NCI-H2081 treated with DMSO at 0.1 percent for 48 hours (cell line): ENCODE data around the gene CD48.

ENCODE experiments used
- DNase-seq: peaks from one replicate; lab custom pipeline; 2025; lab: John Stamatoyannopoulos, UW

The CD48 gene

DNA sequence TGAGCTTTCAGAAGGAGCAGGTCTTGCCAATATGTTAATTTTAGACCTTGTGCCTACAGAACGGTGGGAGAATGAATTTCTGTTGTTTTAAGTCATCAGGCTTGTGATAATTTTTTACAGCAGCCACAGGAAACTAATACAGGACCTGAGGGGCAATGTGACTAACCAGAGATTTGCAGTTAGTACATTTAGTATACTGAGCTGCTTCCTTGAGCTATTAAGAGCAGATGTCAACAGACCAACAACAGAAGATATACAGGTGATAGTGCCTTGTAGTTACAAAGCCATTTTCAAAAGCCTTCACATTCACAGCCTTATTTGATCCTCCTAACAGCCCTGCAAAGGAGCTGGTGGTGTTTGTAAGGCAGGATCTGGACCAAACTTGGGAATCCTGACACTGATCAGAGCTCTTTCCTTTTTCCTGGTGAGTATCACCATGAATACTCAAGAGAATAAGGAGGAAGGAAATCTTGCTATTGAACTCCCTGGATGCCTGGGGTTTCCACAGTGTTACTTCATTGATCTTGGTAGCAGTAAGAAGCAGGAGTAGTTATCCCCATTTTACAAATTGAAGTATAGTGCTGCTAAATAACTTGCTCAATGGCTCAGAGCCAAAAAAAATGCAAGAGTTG is 60.1 kb downstream of the CD48 start:
- DNase-seq = no peak

GRCh38 chr1:160647329-160647720 is 64.3 kb downstream of the CD48 start:
- no peak for DNase-seq

GRCh38 chr1:160646711-160647328 is 64.8 kb downstream of the CD48 start, which contains the start of gene SLAMF1:
Gene SLAMF1, minus strand, starts transcription at chr1:160647044. Its CDS starts 99 bp downstream, at chr1:160646945.
- no peak for DNase-seq

DNA sequence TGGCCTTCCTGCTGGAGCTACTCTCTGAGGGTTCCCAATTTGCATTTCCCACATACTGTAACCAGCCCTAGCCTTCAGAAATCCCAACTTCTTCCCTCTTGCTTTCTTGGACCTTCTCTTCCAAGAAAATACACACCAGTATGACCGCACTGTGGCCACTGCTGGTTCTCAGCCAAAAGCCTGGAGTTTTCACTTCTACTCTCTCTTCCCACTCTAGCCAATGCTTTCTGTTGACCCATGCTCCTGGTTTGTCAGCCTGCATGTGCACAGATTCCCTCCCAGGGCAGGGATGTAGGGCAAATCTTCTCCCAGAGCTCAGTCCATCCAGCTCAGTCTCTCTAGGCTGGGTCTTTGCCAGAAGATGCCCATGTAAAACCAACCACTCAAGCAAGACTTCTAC is 65.4 kb downstream of the CD48 start:
- DNase-seq = no peak

GRCh38 chr1:160645386-160646130 is 66.1 kb downstream of the CD48 start:
- no peak for DNase-seq

- no peak for DNase-seq
Observed at GRCh38 chr1:160644399-160644798, 67.2 kb downstream of the CD48 start.

DNA sequence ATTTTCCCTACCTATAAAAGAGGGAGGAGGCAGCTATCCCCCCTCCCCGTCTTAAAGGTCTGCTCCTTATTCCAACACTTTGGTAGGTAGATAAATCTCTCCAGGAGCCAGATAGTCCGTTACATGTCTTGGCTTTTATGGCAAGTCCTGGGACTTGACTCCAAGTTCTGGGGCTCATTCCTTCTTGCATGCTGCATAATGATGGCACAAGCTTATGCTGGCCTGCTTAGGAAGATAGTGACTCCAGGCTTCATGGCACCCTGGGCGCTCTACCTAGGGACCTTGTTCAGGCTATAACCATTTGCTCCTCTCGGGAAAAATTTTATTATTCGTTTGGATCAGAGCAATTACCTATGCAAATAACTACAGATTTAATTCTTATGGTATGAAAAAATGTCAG is 68.5 kb downstream of the CD48 start:
- no peak for DNase-seq

GRCh38 chr1:160642281-160642644 is 69.4 kb downstream of the CD48 start:
- no peak for DNase-seq

GRCh38 chr1:160641323-160642280 is 70.0 kb downstream of the CD48 start:
- DNase-seq = no peak

DNA sequence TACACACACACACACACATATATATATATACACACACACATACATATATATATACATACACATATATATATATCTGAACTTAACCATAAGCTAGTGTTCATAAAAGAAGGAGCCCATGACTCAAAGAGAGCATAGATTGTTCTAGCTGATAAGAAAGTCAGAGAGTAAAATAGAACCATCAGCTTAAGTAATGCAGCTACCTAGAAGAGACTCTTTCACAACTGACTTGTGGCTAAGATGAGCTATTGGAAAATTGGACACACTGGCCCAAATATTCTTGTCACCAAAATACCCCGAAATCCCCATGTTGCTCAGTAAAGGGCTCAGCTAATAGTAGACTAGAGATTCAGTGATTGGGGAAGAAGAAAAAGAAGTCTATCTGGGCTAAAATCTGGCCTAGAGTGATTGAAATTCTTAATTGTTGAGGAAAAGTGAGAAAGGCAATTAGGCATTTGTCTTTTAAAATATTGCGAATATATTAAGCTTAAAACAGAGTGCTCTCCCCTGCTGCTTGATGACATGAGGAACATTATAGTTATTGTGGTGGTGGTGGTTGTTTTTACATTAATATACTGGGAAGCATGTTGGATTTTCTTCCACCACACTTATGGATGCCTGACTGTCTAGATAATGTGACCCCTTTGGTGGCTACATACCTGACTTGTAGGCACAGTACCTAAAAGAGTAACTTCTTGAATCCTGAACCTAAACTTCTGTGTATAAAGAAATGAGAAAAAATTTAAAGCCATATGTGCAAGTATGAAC is 71.1 kb downstream of the CD48 start:
- no peak for DNase-seq

- no peak for DNase-seq
Observed at GRCh38 chr1:160639652-160640051, 72.0 kb downstream of the CD48 start.

DNA sequence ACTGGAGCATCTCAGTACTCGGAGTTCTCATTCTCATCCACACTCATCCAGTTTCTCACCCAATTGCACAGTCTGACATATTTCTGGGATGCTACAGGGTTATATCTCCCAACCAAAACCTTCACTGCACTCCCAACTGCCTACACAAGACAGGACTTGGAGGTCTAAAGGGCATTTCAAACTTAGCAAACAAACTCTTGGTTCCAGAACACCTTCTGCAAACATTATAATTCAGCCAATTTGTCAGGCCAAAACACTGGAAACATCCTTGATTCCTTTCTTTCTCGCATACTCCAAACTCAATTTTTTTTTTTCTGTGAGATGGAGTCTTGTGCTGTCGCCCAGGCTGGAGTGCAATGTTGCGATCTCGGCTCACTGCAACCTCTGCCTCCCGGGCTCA is 72.7 kb downstream of the CD48 start:
- no peak for DNase-seq

- DNase-seq = no peak
Observed at GRCh38 chr1:160638540-160638857, 73.1 kb downstream of the CD48 start.

DNA sequence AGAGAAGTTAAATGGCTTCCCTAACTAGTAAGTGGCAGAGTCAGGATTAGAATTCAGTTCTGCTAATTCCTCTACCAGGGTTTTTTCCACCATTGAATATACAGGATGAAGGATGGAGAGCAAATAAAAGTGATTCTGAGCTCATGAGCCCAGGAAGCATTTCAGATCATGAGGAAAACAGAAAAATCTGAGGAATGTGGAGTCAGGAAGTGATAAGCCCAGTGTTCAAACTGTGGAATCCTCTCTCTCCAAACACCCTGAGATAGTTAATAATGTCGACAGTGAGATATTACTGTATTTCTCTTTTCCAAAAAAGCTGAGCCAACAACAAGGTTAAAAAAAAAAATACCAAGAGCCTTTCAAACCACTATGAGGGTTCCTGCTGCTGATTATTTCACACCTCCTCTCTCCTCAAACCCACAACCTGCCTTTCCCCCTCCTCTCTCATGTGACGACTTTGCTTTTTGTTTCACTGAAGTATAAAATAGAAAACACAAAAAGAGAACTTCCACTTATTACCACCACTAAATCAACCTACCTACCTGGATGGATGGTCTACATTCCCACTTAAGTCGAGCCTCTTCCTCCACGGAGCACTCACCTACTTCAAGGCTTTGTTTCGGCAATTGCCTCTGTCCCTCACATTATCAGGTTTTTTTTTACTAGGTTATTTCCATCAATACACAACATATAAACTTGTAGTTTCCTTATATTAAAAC is 73.6 kb downstream of the CD48 start:
- no peak for DNase-seq

DNA sequence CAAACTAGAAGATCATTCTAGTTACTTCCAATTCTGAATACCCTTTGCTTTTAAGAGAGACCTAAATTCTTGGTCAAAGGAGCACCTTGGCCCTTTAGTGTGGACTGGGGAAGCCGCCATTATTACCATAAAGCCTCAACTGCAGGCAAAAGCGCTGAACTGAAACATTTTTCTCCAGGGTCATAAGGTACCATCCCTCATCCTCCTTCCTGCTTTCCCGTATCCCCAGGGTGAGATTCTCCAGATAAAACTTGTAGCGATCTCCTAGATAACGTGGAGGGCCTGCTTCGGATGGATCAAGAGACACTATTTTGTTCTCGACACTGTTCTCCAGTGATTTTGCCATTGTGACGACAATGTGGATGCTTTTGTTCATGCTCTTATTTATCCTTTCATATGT is 74.6 kb downstream of the CD48 start:
- DNase-seq = no peak

GRCh38 chr1:160636547-160636946 is 75.1 kb downstream of the CD48 start:
- DNase-seq = no peak

DNA sequence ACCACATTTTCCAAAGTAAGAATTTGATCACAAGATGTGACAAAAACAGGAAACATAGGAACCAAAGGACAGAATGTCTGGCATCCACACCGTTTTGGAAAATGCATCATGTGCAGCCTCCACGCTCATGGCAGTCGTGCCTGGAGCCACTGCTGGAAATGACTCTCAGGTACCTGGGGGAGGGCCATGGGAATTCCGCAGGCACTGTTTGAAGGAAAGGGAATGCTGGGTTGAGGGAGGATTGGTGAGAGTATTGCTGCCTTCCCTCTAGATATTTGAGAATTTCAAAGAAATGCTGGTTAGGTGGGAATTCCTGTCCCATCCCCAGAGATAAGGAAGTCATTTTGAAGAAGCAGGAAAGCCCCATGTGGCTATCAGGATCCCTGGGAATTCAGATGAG is 75.5 kb downstream of the CD48 start:
- DNase-seq = no peak

DNA sequence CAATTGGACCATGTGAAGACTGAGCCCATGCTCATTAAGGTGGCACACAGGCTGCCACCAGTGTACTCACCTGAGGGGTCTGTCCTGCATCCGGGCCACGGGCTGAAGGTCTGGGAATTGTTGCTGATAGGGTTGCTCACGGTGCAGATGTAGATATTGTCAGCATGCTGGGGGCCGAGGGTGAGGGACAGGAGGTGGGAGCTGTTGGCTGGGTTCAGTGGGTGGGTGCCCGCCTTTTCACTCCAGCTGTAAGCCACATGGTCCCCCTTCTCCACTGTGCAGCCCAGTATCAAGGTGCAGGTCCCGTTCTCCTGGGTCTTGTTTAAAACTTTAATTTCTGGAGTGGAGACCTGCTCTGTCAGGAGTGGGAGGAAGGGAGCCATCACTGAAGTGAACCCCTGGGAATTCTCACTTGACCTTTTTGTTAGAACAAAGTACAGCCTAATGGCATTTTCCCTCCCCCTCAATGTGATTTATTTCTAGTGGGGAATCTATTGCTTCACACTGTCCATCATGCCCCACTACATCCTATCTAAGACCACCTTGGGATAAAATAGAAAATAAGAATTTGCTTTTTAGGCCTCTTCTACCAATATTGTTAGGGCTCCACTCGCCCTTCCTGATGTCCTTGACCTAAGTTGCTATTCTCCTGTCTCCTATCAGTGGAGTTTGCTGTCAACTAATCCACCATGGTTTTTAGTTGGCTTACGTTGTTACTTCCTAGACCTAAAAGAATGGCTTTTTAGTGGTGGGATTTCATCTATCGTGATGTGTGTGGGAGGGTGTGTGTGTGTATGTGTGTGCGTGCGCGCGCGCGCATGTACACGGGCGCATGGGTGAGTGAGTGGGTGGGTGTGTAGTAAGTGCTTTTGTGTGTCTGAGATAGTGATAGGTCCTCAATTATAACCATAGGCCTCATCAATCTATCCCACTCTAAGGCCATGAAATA is 76.8 kb downstream of the CD48 start:
- DNase-seq = no peak

- no peak for DNase-seq
Observed at GRCh38 chr1:160633330-160633903, 78.2 kb downstream of the CD48 start.
